GM12878 (cell line): ENCODE measurements around the gene TPRX1.

Experiments used
- CHD2 ChIP-seq: IDR thresholded peaks from 2 replicates; pipeline ENCODE4 v1.6.1; 2011; ENCODE audit warnings: low read depth, low read length, improper control_type of control experiment, borderline replicate concordance
- CTCF ChIP-seq, 3 experiments: IDR thresholded peaks in 2 of 3; conservative IDR thresholded peaks in 1 of 3; 2 replicates each; pipeline ENCODE4 v1.5.1; 2011; ENCODE audit warnings: low read depth in 3 of 3, low read length in 3 of 3, mild to moderate bottlenecking in 3 of 3, control low read depth in 2 of 3, moderate library complexity in 2 of 3, inconsistent platforms in 1 of 3, mixed read lengths in 1 of 3; ENCODE audit not compliant: control insufficient read depth in 2 of 3, insufficient read depth in 1 of 3; ENCODE audit errors: extremely low read depth in 1 of 3
- TAF1 ChIP-seq: IDR thresholded peaks from 2 replicates; pipeline ENCODE4 v1.6.1; 2011; ENCODE audit warnings: mild to moderate bottlenecking, low read depth, low read length, borderline replicate concordance
- ZNF24 ChIP-seq: fragments of 450-650 bp; IDR thresholded peaks from 2 replicates; pipeline ENCODE4 v1.6.1; 2017; ENCODE audit warnings: antibody characterized with exemption, mild to moderate bottlenecking

GRCh38 chr19:47761566-47761965 is 42.8 kb downstream of the TPRX1 start:
- no peak for TF ChIP-seq TAF1
- TF ChIP-seq CHD2 = no peak
- TF ChIP-seq CTCF (IDR thresholded peaks at IDR 0.05 in 2 of 3, conservative IDR thresholded peaks at IDR 0.05 in 1 of 3; ENCODE audit: control insufficient read depth in 2 of 3, extremely low read depth in 1 of 3, insufficient read depth in 1 of 3, low read depth in 3 of 3, low read length in 3 of 3) = no peak
- TF ChIP-seq ZNF24 = no peak
